Hepatocyte (in vitro differentiated cells): Measurements from ENCODE around the gene TTC7B. TPM values are rescaled to one million over a fixed set of nuclear protein-coding genes. Genes with fewer than 3 reads are reported as not detected.

Experiments used
- DNase-seq: peaks from one replicate; pipeline ENCODE4 v3.0.0-alpha.2; 2016; ENCODE audit warnings: low spot score
- H2AFZ ChIP-seq: fragments of 200-600 bp; sonication (generic); 2 replicates; pipeline ENCODE4 v1.6.0; 2016; ENCODE audit warnings: antibody characterized with exemption, mild to moderate bottlenecking
- H3K27ac ChIP-seq: fragments of 200-600 bp; sonication (generic); 2 replicates; pipeline ENCODE4 v1.5.1; 2016; ENCODE audit warnings: mild to moderate bottlenecking
- H3K27me3 ChIP-seq: fragments of 200-600 bp; sonication (generic); 2 replicates; pipeline ENCODE4 v1.6.1; 2016
- H3K36me3 ChIP-seq: fragments of 200-600 bp; sonication (generic); replicated peaks from 2 replicates; pipeline ENCODE4 v1.5.1; 2016; ENCODE audit warnings: low read depth; ENCODE audit not compliant: insufficient read depth
- H3K4me1 ChIP-seq: fragments of 200-600 bp; sonication (generic); 2 replicates; pipeline ENCODE4 v1.5.1; 2016; ENCODE audit warnings: mild to moderate bottlenecking, moderate library complexity; ENCODE audit not compliant: insufficient read depth
- H3K4me2 ChIP-seq: fragments of 200-600 bp; sonication (generic); 2 replicates; pipeline ENCODE4 v1.6.0; 2016
- H3K4me3 ChIP-seq: fragments of 200-600 bp; sonication (generic); 2 replicates; pipeline ENCODE4 v1.5.1; 2016; ENCODE audit warnings: mild to moderate bottlenecking
- H3K79me2 ChIP-seq: fragments of 200-600 bp; sonication (generic); 2 replicates; pipeline ENCODE4 v1.6.0; 2017; ENCODE audit warnings: mild to moderate bottlenecking
- H3K9me2 ChIP-seq: fragments of 200-600 bp; sonication (generic); replicated peaks from 2 replicates; pipeline ENCODE4 v1.6.0; 2017; ENCODE audit warnings: mild to moderate bottlenecking; ENCODE audit not compliant: insufficient read depth
- H3K9me3 ChIP-seq: fragments of 200-600 bp; sonication (generic); 2 replicates; pipeline ENCODE4 v1.5.1; 2016; ENCODE audit warnings: low read depth, mild to moderate bottlenecking
- H4K20me1 ChIP-seq: fragments of 200-600 bp; sonication (generic); 2 replicates; pipeline ENCODE4 v1.6.0; 2016; ENCODE audit warnings: mild to moderate bottlenecking; ENCODE audit not compliant: insufficient read depth, poor library complexity, severe bottlenecking
- CTCF ChIP-seq: fragments of 200-600 bp; sonication (generic); IDR thresholded peaks from 2 replicates; pipeline ENCODE4 v1.5.1; 2016; ENCODE audit warnings: antibody characterized with exemption, mild to moderate bottlenecking; ENCODE audit not compliant: poor library complexity
- EZH2 ChIP-seq: fragments of 200-600 bp; sonication (generic); IDR thresholded peaks from 2 replicates; pipeline ENCODE4 v1.6.1; 2016; ENCODE audit warnings: antibody characterized with exemption, mild to moderate bottlenecking, borderline replicate concordance
- EZH2phosphoT487 ChIP-seq: fragments of 200-600 bp; sonication (generic); IDR thresholded peaks from one replicate; pipeline ENCODE4 v1.6.1; 2018; ENCODE audit warnings: antibody characterized with exemption, mild to moderate bottlenecking, low read depth, moderate library complexity; ENCODE audit not compliant: unreplicated experiment, severe bottlenecking
- WGBS: methylation state at CpG from one replicate; pipeline ENCODE4 v1.1.6; 2016; ENCODE audit warnings: low lambda C conversion rate; ENCODE audit errors: missing lambda C conversion rate; 5-methylcytosine and 5-hydroxymethylcytosine counted together
- polyA plus RNA-seq: library from polyadenylated mRNA; unstranded; fragments of >200 nt; fragmentation: Nextera tagmentation; extraction: Ambion mirVana; gene quantifications from 2 replicates; pipeline ENCODE4 v1.2.1, GENCODE V29; 2016
- total RNA-seq: library from RNA; depleted of rRNA; stranded (reverse); fragments of >200 nt; gene quantifications from 2 replicates; pipeline ENCODE4 v1.2.3, GENCODE V29; 2014

Gene TTC7B
- total and polyA plus RNA-seq, 2 experiments from 2014 or later = 10.7 to 25.5 TPM

- Histone ChIP-seq H4K20me1 (no peaks in the 10 kb centered on the region), H2AFZ (no peak overlapping the region), H3K4me2 (no peak overlapping the region), H3K79me2 (no peaks in the 10 kb centered on the region), H3K4me3 (no peak overlapping the region), H3K27ac (no peak overlapping the region), H3K9me3 (no peaks in the 10 kb centered on the region), H3K9me2 (no peaks in the 10 kb centered on the region), H3K27me3 (no peaks in the 10 kb centered on the region), H3K4me1 (no peaks in the 10 kb centered on the region), H3K36me3 (no peaks in the 10 kb centered on the region)
- WGBS = 94% methylated on average over 3 of the region's 3 CpGs
- DNase-seq = no peak
- TF ChIP-seq CTCF (no peak), EZH2phosphoT487 (no peak), EZH2 (no peak)
These were observed 202.8 kb downstream of the TTC7B start for GRCh38 chr14:90613453-90613852.

- no peak overlapping the region for H3K27ac ChIP-seq
These were observed 203.4 kb downstream of the TTC7B start for GRCh38 chr14:90612801-90613200.

GRCh38 chr14:90611936-90612335 is 204.3 kb downstream of the TTC7B start:
- Histone ChIP-seq H3K4me3 (no peak overlapping the region), H2AFZ (no peak overlapping the region), H3K4me1 (no peaks in the 10 kb centered on the region), H3K9me3 (no peaks in the 10 kb centered on the region), H3K36me3 (no peaks in the 10 kb centered on the region), H3K4me2 (no peak overlapping the region), H3K79me2 (no peaks in the 10 kb centered on the region), H4K20me1 (no peaks in the 10 kb centered on the region), H3K27me3 (no peaks in the 10 kb centered on the region), H3K27ac (peak overlapping the region; percentile 61), H3K9me2 (no peaks in the 10 kb centered on the region)
- 76% methylated on average over 3 of the region's 3 CpGs for WGBS
- TF ChIP-seq CTCF (no peak), EZH2 (no peak), EZH2phosphoT487 (no peak)
- DNase-seq = no peak

More at GRCh38 chr14:90612801-90613200, 203.4 kb downstream of the TTC7B start:
- no peak overlapping the region for H2AFZ ChIP-seq
- no peaks in the 10 kb centered on the region for H3K27me3 ChIP-seq
- no peaks in the 10 kb centered on the region for H3K36me3 ChIP-seq
- H3K4me2 ChIP-seq = no peak overlapping the region
- 94% methylated on average over 3 of the region's 3 CpGs for WGBS
- no peaks in the 10 kb centered on the region for H3K9me3 ChIP-seq
- TF ChIP-seq EZH2 (no peak), EZH2phosphoT487 (no peak), CTCF (no peak)
- H4K20me1 ChIP-seq = no peaks in the 10 kb centered on the region
- H3K9me2 ChIP-seq = no peaks in the 10 kb centered on the region
- no peak overlapping the region for H3K4me3 ChIP-seq
- DNase-seq = no peak
- H3K4me1 ChIP-seq = no peaks in the 10 kb centered on the region
- no peaks in the 10 kb centered on the region for H3K79me2 ChIP-seq

GRCh38 chr14:90611501-90611900 is 204.7 kb downstream of the TTC7B start:
- Histone ChIP-seq H4K20me1 (no peaks in the 10 kb centered on the region), H3K4me1 (no peaks in the 10 kb centered on the region), H3K9me2 (no peaks in the 10 kb centered on the region), H3K36me3 (no peaks in the 10 kb centered on the region), H2AFZ (no peak overlapping the region), H3K9me3 (no peaks in the 10 kb centered on the region), H3K4me2 (no peak overlapping the region), H3K4me3 (no peak overlapping the region), H3K27me3 (no peaks in the 10 kb centered on the region), H3K79me2 (no peaks in the 10 kb centered on the region), H3K27ac (peak overlapping the region; percentile 61)
- no peak for TF ChIP-seq CTCF
- no peak for TF ChIP-seq EZH2
- TF ChIP-seq EZH2phosphoT487 = no peak
- 79% methylated on average over 7 of the region's 7 CpGs for WGBS
- DNase-seq = no peak
